Ovary (tissue), 9 donors: ENCODE measurements around the gene HOXA13. TPM values are rescaled to one million over a fixed set of nuclear protein-coding genes. Genes with fewer than 3 reads are reported as not detected.

Experiments
- DNase-seq, 5 donors: peaks; one replicate each; pipeline ENCODE4 v3.0.0-alpha.2; 2019 to 2020
- H3K27ac ChIP-seq, 2 donors: fragments of 200-600 bp; one replicate each; pipeline versions ENCODE4 v1.5.1 to v1.8.0; 2019 to 2022
- H3K27me3 ChIP-seq: fragments of 200-600 bp; one replicate; pipeline ENCODE4 v1.8.0; 2022
- H3K36me3 ChIP-seq: fragments of 200-600 bp; sonication (generic); one replicate; pipeline ENCODE4 v1.5.1; 2019
- H3K4me1 ChIP-seq: one replicate; pipeline ENCODE4 v1.8.1; 2013; ENCODE audit warnings: mild to moderate bottlenecking, moderate library complexity; ENCODE audit not compliant: insufficient read depth
- H3K4me3 ChIP-seq: fragments of 200-600 bp; sonication (generic); one replicate; pipeline ENCODE4 v1.5.1; 2017
- H3K9me3 ChIP-seq, 2 donors: fragments of 200-600 bp in 1 of 2; sonication (generic) in 1 of 2; one replicate each; pipeline versions ENCODE4 v1.5.1 to v1.8.1; 2013 to 2019; ENCODE audit warnings: mild to moderate bottlenecking in 1 of 2, moderate library complexity in 1 of 2
- EP300 ChIP-seq: sonication (generic); formaldehyde crosslinking; IDR thresholded peaks from one replicate; pipeline ENCODE4 v1.6.1; 2017; ENCODE audit warnings: antibody characterized with exemption
- POLR2A ChIP-seq: fragments of 450-650 bp; IDR thresholded peaks from one replicate; pipeline ENCODE4 v1.6.1; 2017; ENCODE audit warnings: antibody characterized with exemption, mild to moderate bottlenecking, moderate library complexity
- whole genome bisulfite sequencing, 3 donors: extraction: QIAGEN DNeasy Blood & Tissue Kit in 1 of 3; methylation state at CpG; one replicate each; pipeline versions ENCODE4 v1.1.5 to v1.1.7; 2013 to 2017; 5-methylcytosine and 5-hydroxymethylcytosine counted together
- intact Hi-C, 4 donors: fragments of 100-400 bp; cut with DNase I; formaldehyde crosslinking; loops; one replicate each; pipeline versions ENCODE4 v1.11.0 to v1.15.1; 2022 to 2023
- polyA plus RNA-seq, 2 donors: library from polyadenylated mRNA; stranded (reverse); fragments of 200-250 nt in 1 of 2; fragments of 350-450 nt in 1 of 2; fragmentation: Illumina TruSeq in 1 of 2; extraction: RNeasy Lipid Tissue Mini Kit (QIAGEN cat#74804) in 1 of 2; gene quantifications; one replicate each; pipeline ENCODE4 v1.2.3, GENCODE V29; 2013 to 2014
- total RNA-seq, 7 donors: library from RNA; depleted of rRNA in 2 of 7; stranded (reverse); fragments of >200 nt in 2 of 7; fragmentation: NEBNext Ultra II Directional in 3 of 7; extraction: Animal tissue kit (Norgen Biotek cat#: 25700) in 3 of 7; gene quantifications; one replicate each; pipeline versions ENCODE4 v1.1.0 to v1.2.4, GENCODE V29; 2016 to 2023
- TF ChIP-seq, protein P1 (sequence below), 3 donors: fragments of 450-650 bp in 2 of 3; fragments of 200-600 bp in 1 of 3; IDR thresholded peaks; one replicate each; pipeline versions ENCODE4 v1.5.1 to v1.8.0; 2016 to 2022; ENCODE audit warnings: antibody characterized with exemption in 3 of 3, mild to moderate bottlenecking in 1 of 3
- donor health status: DM: no; HTN: no; CAD: no; lungs with moderate emphysema.
- donor health status: DM: no; HTN: no; CAD: no.
- donor health status: Bipolar disorder and iron deficiency.
- donor health status: DM: yes; HTN: yes; CAD: no.
- donor health status: DM: no; HTN: no; CAD: no.
- donor health status: DM: yes; HTN: yes; CAD: no.

The HOXA13 gene
- total and polyA plus RNA-seq, 9 donors, result 0.07 TPM; not detected in 8

DNA sequence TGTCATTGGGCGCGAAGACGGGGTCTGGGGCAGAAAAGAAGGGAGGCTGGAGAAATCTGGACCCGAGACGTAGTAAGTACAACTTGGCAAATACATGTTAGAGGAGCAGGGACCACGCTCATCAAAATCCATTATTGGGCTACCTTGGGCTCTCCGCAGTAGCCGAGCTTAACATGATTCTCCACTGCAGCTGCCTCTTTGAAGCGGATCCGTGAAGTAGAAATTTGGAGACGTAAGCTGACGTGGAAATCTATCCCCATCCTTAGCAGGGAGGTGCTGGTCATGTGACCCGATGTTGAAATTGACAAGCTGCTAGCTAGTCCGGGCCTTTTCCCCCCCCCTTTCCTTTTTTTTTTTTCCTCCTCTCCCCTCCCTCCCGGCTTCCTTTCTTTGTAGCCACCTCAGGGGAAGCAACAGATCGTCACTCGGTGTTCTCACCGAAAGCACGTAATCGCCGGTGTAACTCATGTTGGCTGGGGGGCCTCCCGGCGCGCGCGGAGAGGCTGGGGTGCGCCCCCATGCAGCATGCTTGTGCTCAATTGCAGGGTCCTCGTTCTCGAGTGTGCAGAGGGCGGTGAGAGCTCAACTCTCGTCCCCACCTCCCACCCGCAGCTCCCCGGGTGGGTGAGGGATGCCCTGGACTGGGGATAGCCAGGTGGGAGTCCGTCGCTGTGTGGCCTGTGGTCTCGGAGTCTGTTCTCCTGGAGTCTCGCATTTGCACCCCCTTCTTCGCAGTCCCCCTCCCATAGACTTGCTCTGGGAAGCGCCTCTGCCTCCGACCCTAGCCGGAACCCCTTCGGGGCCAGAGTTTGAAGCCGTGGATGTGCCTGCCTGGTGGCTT, 14.7 kb downstream of the HOXA13 start, which contains the start of gene HOXA11:
Gene HOXA11, minus strand, starts transcription at position 220 of the 841 bp plus-strand sequence. Its CDS starts 88 bp downstream, at position 132.
- Histone ChIP-seq H3K9me3 (no peaks in the 10 kb centered on the region), H3K4me1 (peaks cover 2% of the 10 kb centered on the region), H3K36me3 (no peaks in the 10 kb centered on the region), H3K27me3 (peaks cover 18% of the 10 kb centered on the region), H3K4me3 (peak within 1 kb of the TSS; percentile 48), H3K27ac (no peak within 1 kb of the TSS)
- WGBS, 3 donors, result 7 to 13% (median 8%) methylated on average over 42 to 43 of the region's 43 CpGs
- TF ChIP-seq POLR2A, result no peak
- no peak for TF ChIP-seq EP300
- TF ChIP-seq, protein P1, sequence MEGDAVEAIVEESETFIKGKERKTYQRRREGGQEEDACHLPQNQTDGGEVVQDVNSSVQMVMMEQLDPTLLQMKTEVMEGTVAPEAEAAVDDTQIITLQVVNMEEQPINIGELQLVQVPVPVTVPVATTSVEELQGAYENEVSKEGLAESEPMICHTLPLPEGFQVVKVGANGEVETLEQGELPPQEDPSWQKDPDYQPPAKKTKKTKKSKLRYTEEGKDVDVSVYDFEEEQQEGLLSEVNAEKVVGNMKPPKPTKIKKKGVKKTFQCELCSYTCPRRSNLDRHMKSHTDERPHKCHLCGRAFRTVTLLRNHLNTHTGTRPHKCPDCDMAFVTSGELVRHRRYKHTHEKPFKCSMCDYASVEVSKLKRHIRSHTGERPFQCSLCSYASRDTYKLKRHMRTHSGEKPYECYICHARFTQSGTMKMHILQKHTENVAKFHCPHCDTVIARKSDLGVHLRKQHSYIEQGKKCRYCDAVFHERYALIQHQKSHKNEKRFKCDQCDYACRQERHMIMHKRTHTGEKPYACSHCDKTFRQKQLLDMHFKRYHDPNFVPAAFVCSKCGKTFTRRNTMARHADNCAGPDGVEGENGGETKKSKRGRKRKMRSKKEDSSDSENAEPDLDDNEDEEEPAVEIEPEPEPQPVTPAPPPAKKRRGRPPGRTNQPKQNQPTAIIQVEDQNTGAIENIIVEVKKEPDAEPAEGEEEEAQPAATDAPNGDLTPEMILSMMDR (IDR thresholded peaks at IDR 0.05), result no peak
- peak in 1 of 5 donors; percentile 30 for DNase-seq
- intact Hi-C loops, result loop anchor here in 1 of 4 donors (10.0 kb wide), 1 partner anchor 1320 kb away; no protein-coding TSS in a partner anchor

DNA sequence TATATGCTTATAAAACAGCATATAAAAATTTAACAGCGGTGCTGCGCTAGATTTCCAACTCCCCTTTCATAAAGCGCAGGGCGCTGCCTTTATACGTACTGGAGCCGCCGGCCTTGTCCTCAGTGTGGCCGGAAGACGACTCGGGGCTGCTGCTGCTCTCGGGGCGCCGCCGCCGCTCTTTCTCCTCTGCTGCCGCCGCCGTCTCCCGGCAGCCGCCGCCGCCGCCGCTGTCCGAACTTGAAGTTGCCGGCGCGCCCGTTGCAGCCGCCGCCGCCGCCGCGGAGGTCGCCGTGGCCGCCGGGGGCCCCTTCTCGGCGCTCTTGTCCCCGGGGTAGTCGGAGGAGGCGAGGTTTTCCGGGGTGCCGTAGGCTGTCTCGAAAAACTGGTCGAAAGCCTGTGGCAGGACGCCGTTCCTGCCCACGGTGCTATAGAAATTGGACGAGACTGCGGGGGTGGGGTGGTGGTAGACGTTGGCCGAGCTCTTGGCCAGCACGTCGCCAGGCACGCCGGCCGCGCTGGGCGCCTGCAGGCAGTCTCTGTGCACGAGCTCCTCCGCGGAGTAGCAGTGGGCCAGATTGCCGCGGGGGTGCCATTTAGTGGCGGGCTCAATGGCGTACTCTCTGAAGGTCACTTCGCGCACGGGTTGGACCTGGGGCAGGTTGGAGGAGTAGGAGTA, 15.4 kb downstream of the HOXA13 start:
- H3K4me3 ChIP-seq, result peak overlapping the region; percentile 46
- whole genome bisulfite sequencing, 3 donors, result 2% methylated on average over 68 to 72 of the region's 72 CpGs
- H3K27ac ChIP-seq, result no peak overlapping the region
- peaks cover 2% of the 10 kb centered on the region for H3K4me1 ChIP-seq
- intact Hi-C loops, result loop anchor here in 1 of 4 donors (10.0 kb wide), 1 partner anchor 1320 kb away; no protein-coding TSS in a partner anchor
- DNase-seq, result peak in 2 of 5 donors; percentile 21 to 46
- H3K9me3 ChIP-seq, result no peaks in the 10 kb centered on the region
- peaks cover 18% of the 10 kb centered on the region for H3K27me3 ChIP-seq
- TF ChIP-seq, protein P1 (IDR thresholded peaks at IDR 0.05), result no peak
- TF ChIP-seq EP300, result no peak
- no peak for TF ChIP-seq POLR2A
- H3K36me3 ChIP-seq, result no peaks in the 10 kb centered on the region

DNA sequence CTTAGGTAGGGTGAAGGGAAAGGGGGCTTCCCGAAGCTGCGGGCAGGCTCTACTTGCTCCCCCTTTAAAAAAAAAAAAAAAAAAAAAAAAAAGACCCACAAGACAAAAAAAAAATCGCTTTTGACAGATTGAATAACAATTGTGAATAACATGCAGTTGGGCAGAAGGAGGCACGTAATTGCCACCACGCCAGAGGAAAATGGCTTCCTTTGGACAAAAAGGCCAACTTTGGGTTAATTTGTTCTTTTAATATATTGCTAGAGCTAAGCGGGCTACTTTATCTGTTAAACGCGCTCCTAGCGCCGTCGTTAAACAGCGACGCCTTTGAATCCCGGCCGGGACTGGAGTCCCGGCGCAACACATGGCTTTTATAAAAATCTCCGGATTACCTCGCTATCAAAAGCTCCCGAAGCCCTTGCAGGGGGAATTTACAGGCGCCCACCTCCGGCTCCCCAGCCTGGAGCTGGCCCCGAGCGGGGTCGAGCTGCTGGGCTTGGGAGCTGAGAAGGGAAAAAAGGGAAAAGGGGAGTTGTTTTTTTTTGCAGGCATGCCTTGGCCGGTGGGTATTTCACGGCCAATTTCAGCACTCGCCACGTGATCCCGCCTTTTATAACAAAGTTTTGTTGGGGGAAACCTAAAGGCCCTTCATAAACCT, 16.1 kb downstream of the HOXA13 start:
- Histone ChIP-seq H3K9me3 (no peaks in the 10 kb centered on the region), H3K4me1 (peaks cover 2% of the 10 kb centered on the region), H3K4me3 (peak overlapping the region; percentile 46), H3K27ac (no peak overlapping the region), H3K27me3 (peaks cover 18% of the 10 kb centered on the region), H3K36me3 (no peaks in the 10 kb centered on the region)
- intact Hi-C loops, result loop anchor here in 1 of 4 donors (10.0 kb wide), 1 partner anchor 1319 kb away; no protein-coding TSS in a partner anchor
- WGBS, 3 donors, result 5 to 6% (median 5%) methylated on average over 30 of the region's 30 CpGs
- DNase-seq, result peak in 1 of 5 donors; percentile 34
- TF ChIP-seq EP300, result no peak
- TF ChIP-seq, protein P1 (IDR thresholded peaks at IDR 0.05), result no peak
- TF ChIP-seq POLR2A, result no peak
